Measurements from ENCODE around the gene CDH3.

CDH3 gene

GRCh38 chr16:68642436-68643101 is 2.5 kb upstream of the CDH3 start:
- FAIRE-seq = no peak
- TF ChIP-seq POLR2A (IDR thresholded peaks at IDR 0.05; ENCODE audit: low read depth, low read length) = no peak

DNA sequence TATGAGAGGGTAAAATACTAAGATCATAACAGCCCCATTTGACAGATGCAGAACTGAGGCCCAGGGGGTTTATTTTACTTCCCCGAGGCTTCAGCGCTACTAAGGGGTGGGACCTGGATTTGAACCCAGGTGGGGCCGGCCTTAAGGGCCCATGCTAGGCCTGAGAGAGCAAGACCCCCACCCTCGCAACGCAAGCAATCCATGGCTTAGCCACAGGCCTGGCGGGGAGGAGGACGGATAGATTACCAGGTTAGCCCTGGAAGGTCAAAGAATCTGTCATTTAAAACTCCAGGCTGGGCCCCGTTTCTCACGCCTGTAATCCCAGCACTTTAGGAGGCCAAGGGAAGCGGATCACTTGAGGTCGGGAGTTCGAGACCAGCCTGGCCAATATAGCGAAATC is 1.9 kb upstream of the CDH3 start:
- no peak for FAIRE-seq
- DNase-seq (ENCODE audit: insufficient read length, low spot score) = no peak
- no peak for TF ChIP-seq POLR2A (IDR thresholded peaks at IDR 0.05; ENCODE audit: low read depth, low read length)

More at GRCh38 chr16:68642436-68643101, 2.5 kb upstream of the CDH3 start:
- DNase-seq (ENCODE audit: insufficient read length, low spot score) = no peak

DNA sequence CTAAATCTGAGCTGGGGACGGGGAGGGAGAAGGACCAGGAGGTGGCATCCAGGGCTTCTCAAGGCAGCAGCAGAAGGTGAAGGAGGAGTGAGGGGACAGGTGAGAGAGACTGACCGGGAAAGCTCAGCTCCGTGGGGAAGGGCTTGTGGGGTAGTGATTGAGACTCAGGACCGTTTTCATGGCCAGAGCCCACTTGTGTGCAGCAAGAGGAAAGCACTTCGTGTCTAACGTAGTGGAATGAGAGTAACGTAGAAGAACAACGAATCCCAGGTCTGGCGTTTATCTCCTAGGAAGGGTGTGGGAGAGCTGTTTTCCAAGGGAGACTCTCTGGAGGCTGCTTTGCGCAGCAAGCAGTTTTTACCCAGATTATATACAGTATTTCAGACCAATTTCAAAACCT is 1.3 kb upstream of the CDH3 start:
- FAIRE-seq (no peak), DNase-seq (ENCODE audit: insufficient read length, low spot score) (no peak)
- TF ChIP-seq POLR2A (IDR thresholded peaks at IDR 0.05; ENCODE audit: low read depth, low read length) = no peak

GRCh38 chr16:68644296-68644695 is 814 bp upstream of the CDH3 start:
- DNase-seq (ENCODE audit: insufficient read length, low spot score) (no peak), FAIRE-seq (no peak)
- TF ChIP-seq POLR2A (IDR thresholded peaks at IDR 0.05; ENCODE audit: low read depth, low read length) = no peak

DNA sequence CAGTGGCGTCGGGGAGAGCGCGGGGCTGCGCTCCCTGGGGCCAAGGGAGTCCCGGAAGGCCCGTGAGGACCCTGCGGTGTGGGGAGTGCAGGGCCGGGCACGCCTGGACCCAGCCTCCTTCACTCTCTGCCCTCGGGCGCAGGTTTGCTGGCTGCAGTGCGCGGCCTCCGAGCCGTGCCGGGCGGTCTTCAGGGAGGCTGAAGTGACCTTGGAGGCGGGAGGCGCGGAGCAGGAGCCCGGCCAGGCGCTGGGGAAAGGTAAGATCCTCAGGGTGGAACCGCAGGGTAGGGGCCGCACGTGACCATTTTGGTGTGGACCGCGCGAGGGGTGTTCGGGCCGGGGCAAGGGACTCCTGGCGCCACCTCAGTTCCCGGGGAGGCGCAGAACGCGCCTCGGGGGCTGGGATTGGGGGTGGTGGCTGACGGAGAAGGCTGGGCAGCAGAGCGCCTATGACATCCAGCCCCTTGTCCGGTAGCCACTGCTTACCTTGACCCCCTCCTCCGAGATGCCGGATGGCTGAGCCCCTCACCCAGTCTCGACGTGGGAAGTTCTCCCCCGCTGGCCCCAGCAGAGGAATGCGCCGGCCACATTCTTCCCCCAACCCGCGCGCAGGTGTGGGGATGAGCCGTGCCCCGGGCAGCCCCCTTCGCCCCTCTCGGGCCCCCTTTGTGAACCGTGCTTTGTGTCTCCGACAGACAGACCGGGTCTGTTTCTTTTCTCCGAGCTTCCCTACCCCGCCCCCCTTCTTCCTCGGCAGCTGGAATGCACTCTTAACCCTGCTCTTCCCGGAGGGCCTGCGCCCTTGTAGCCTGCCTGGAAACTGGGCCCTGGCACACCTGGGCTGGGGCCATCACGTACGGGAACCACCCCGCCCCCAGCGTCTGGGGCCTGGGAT is 631 bp downstream of the CDH3 start:
- DNase-seq (ENCODE audit: insufficient read length, low spot score) = no peak
- FAIRE-seq = no peak

DNA sequence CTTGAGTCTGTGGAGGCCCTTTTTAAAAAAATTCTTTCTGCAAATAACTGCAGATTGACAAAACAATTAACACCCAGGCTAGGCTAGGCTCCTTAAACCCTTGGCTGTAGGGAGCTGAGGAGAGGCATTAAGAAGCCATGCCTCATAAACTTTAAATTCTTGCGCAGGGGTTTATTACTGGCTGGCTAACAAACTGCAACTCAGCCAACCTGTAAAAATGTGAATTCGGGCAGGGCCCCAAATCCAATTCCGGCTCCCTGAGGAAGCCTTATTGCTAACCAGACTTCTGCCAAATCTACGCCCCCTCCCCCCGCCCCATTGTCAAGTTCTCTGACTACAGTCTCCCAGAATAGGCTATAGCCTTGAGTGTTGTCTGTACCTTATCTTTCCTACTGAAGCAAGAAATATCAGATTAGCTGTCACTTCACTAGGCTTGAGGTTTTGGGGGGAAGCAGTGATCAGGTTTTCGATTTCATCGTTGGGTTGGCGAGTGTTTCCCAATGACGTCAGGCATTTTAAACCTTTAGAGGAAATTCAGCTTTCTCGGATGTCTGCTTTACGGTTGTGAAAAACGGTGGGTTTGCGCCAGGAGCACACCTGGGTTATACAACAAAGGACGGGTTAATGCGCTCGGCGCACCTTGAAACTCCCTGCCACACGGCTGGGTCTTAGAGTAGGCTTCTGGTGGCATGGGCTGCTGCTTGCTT is 2.0 kb downstream of the CDH3 start:
- TF ChIP-seq POLR2A (IDR thresholded peaks at IDR 0.05; ENCODE audit: low read depth, low read length) = no peak
- no peak for FAIRE-seq
- DNase-seq (ENCODE audit: insufficient read length, low spot score) = no peak

More for the DNA sequence above, 631 bp downstream of the CDH3 start:
- no peak for TF ChIP-seq POLR2A (IDR thresholded peaks at IDR 0.05; ENCODE audit: low read depth, low read length)

DNA sequence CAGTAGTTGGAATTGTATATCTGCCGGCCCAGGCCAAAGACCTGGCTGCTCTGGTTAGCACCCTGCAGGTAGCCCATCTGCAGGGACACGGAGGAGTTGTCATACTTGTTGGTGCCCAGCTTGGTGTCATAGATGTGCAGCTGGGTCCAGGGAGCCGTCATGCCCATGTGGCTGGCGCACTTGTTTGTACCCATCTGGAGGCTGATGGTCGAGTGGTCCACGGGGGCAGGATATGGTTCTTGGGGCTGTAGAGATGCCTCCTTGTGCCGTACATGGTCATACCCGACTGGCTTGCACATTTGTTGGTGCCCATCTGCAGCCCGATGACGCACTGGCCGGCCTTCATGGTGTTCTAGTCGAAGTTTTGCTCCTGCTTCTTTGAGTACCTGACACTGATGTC is 6.0 kb downstream of the CDH3 start:
- TF ChIP-seq POLR2A (IDR thresholded peaks at IDR 0.05; ENCODE audit: low read depth, low read length) = no peak
- FAIRE-seq (no peak), DNase-seq (ENCODE audit: insufficient read length, low spot score) (no peak)

- no peak for FAIRE-seq
- no peak for TF ChIP-seq POLR2A (IDR thresholded peaks at IDR 0.05; ENCODE audit: low read depth, low read length)
These were observed 7.5 kb downstream of the CDH3 start for GRCh38 chr16:68652659-68653058.

DNA sequence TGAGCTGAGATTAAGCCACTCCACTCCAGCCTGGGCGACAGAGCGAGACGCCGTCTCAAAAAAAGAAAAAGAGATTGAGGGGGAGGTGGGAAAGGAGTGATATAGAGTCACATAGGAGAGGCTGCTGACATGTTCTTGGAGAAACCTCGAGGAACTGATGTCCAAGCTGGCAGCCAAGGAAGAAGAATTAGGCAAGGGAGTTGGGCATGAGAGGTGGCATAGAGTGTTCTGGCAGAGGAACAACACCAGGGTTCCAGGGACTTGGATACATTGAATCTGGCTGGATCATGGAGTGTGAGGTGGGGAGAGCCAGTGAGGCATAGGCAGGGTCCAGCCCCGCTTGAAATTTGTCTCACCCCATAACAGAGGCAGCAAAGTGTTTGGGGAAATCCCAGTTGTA is 10.7 kb downstream of the CDH3 start:
- no peak for FAIRE-seq
- DNase-seq (ENCODE audit: insufficient read length, low spot score) = no peak
- TF ChIP-seq POLR2A (IDR thresholded peaks at IDR 0.05; ENCODE audit: low read depth, low read length) = no peak

More at GRCh38 chr16:68652659-68653058, 7.5 kb downstream of the CDH3 start:
- DNase-seq (ENCODE audit: insufficient read length, low spot score) = no peak

DNA sequence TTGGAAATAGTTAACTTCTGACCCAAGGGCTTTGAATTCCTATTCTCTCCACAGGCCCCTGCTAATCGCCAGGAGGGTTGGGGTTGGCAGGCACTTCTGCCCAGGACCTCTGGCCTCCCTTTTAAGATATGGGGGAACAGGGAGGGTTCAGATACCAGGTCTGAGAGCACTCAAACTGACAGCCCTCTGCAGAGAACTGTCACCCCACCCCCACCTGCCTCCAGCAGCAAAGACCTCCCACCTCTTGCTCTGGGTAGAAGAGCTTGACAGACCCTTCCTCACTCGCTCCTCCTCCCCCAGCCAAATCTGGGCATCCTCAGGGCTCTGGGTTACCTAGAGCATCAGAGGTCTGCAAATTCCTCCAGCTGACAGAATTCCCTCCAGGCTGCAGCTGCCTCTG is 11.6 kb downstream of the CDH3 start:
- FAIRE-seq = no peak
- no peak for DNase-seq (ENCODE audit: insufficient read length, low spot score)

GRCh38 chr16:68658341-68658973 is 13.3 kb downstream of the CDH3 start:
- DNase-seq (ENCODE audit: insufficient read length, low spot score) = peak; percentile 73
- FAIRE-seq = peak; percentile 87

More for the DNA sequence above, 11.6 kb downstream of the CDH3 start:
- no peak for TF ChIP-seq POLR2A (IDR thresholded peaks at IDR 0.05; ENCODE audit: low read depth, low read length)

GRCh38 chr16:68658974-68659360 is 13.9 kb downstream of the CDH3 start:
- FAIRE-seq (no peak), DNase-seq (ENCODE audit: insufficient read length, low spot score) (no peak)
- TF ChIP-seq POLR2A (IDR thresholded peaks at IDR 0.05; ENCODE audit: low read depth, low read length) = no peak

More at GRCh38 chr16:68658341-68658973, 13.3 kb downstream of the CDH3 start:
- no peak for TF ChIP-seq POLR2A (IDR thresholded peaks at IDR 0.05; ENCODE audit: low read depth, low read length)

DNA sequence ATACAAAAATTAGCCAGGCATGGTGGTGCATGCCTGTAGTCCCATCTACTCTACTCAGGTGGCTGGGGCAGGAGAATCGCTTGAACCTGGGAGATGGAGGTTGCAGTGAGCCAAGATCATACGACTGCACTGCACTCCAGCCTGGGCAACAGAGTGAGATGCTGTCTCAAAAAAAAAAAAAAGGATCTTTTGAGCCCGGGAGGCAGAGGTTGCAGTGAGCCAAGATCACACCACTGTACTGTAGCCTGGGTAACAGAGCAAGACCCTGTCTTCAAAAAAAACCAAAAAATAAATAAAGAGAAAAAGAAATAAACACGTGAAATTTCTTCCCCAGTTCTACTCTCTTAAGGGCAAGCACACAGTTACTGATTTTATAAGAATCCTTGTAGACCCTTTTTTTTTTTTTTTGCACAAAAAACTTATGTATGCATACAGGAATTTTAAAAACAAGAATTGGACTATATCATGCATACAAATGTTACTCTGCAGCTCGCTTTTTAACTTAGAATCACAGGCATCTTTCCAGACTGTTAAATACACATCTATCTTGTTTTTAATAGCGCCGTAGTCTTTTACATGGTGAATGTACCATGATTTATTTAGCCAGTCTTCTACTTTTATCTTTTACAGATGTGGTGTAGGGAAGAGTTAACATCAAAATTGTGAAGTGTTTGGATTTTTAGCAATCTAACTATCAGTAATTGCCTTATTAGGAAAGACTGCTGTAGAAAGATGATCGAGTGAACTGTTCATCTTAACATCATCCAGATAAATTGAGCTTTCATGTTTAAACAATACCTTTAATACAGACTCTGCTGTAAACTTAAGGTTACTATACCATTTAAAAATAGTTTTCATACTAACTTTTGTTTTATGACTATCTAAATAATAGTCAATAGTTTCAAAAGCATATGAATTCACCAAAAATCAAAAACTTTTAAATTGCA is 14.6 kb downstream of the CDH3 start:
- TF ChIP-seq POLR2A (IDR thresholded peaks at IDR 0.05; ENCODE audit: low read depth, low read length) = no peak
- FAIRE-seq (no peak), DNase-seq (ENCODE audit: insufficient read length, low spot score) (no peak)
